CD4-positive, CD25-positive, alpha-beta regulatory T cell (primary cell): ENCODE data around the gene SHE. TPM values are rescaled to one million over a fixed set of nuclear protein-coding genes. Genes with fewer than 3 reads are reported as not detected.
A peak's percentile ranks its signal among the peaks of the same experiment; 100 is the strongest.
"Not testable (repeated sequence)": the region's sequence is repeated elsewhere in the genome, so short reads cannot be mapped to it uniquely, and the experiment has no call there.

Experiments used
- ATAC-seq, 2 donors: fragments of 150-1000 bp; cut with Tn5 transposase; one replicate each; pipeline ENCODE4 v1.10.0; 2021; ENCODE audit warnings: low read depth in 2 of 2, moderate number of reproducible peaks in 2 of 2, moderate library complexity in 1 of 2
- DNase-seq, 3 donors: peaks; one replicate each; pipeline versions ENCODE4 v3.0.0 to v3.0.0-alpha.2; 2012 to 2022; ENCODE audit warnings: mixed read lengths in 1 of 3
- H3K27ac ChIP-seq: one replicate; pipeline ENCODE4 v1.7.0; 2013; ENCODE audit warnings: mild to moderate bottlenecking, low read length; ENCODE audit not compliant: insufficient read depth, poor library complexity, severe bottlenecking
- H3K27me3 ChIP-seq: one replicate; pipeline ENCODE4 v1.7.0; 2013; ENCODE audit warnings: low read length; ENCODE audit not compliant: control insufficient read depth, insufficient read depth
- H3K36me3 ChIP-seq: one replicate; pipeline ENCODE4 v1.7.0; 2013; ENCODE audit warnings: mild to moderate bottlenecking, low read length, moderate library complexity; ENCODE audit not compliant: control insufficient read depth, insufficient read depth
- H3K4me1 ChIP-seq: 2 replicates; pipeline ENCODE4 v1.7.0; 2013; ENCODE audit warnings: mild to moderate bottlenecking, low read length; ENCODE audit not compliant: insufficient read depth, control insufficient read depth, poor library complexity, severe bottlenecking
- H3K4me3 ChIP-seq: one replicate; pipeline ENCODE4 v1.7.0; 2013; ENCODE audit warnings: low read depth, mild to moderate bottlenecking, low read length, moderate library complexity
- H3K9me3 ChIP-seq, 2 experiments: 1 replicate in 1 of 2; 2 replicates in 1 of 2; pipeline ENCODE4 v1.7.0; 2013; ENCODE audit warnings: low read length in 2 of 2, mild to moderate bottlenecking in 1 of 2, moderate library complexity in 1 of 2; ENCODE audit not compliant: control insufficient read depth in 2 of 2
- H3K27ac Mint-ChIP-seq, 3 donors: one replicate each; pipeline ENCODE4 v1.8.0; 2020 to 2022; ENCODE audit warnings: mild to moderate bottlenecking in 3 of 3, mixed read lengths in 3 of 3, moderate library complexity in 2 of 3
- H3K27me3 Mint-ChIP-seq: one replicate; pipeline ENCODE4 v1.8.0; 2022; ENCODE audit warnings: mild to moderate bottlenecking, mixed read lengths
- H3K36me3 Mint-ChIP-seq: one replicate; pipeline ENCODE4 v1.8.0; 2020; ENCODE audit warnings: mixed read lengths
- H3K4me1 Mint-ChIP-seq, 4 donors: one replicate each; pipeline ENCODE4 v1.8.0; 2020 to 2022; ENCODE audit warnings: mixed read lengths in 4 of 4, mild to moderate bottlenecking in 1 of 4
- H3K4me3 Mint-ChIP-seq, 4 donors: one replicate each; pipeline ENCODE4 v1.8.0; 2020 to 2022; ENCODE audit warnings: mild to moderate bottlenecking in 4 of 4, mixed read lengths in 4 of 4, moderate library complexity in 3 of 4
- H3K9me3 Mint-ChIP-seq, 7 donors: one replicate each; pipeline ENCODE4 v1.8.0; 2020 to 2022; ENCODE audit warnings: mixed read lengths in 7 of 7, mild to moderate bottlenecking in 3 of 7, moderate library complexity in 2 of 7
- polyA plus RNA-seq, 4 donors: library from polyadenylated mRNA; unstranded; fragments of 300-500 nt; fragmentation: Illumina TruSeq; gene quantifications; one replicate each; pipeline ENCODE4 v1.2.3, GENCODE V29; 2021
- total RNA-seq: library from RNA; stranded (reverse); gene quantifications from one replicate; pipeline ENCODE4 v1.2.3, GENCODE V29; 2022

SHE gene
- total and polyA plus RNA-seq, 5 donors from 2014 or later: not detected

DNA sequence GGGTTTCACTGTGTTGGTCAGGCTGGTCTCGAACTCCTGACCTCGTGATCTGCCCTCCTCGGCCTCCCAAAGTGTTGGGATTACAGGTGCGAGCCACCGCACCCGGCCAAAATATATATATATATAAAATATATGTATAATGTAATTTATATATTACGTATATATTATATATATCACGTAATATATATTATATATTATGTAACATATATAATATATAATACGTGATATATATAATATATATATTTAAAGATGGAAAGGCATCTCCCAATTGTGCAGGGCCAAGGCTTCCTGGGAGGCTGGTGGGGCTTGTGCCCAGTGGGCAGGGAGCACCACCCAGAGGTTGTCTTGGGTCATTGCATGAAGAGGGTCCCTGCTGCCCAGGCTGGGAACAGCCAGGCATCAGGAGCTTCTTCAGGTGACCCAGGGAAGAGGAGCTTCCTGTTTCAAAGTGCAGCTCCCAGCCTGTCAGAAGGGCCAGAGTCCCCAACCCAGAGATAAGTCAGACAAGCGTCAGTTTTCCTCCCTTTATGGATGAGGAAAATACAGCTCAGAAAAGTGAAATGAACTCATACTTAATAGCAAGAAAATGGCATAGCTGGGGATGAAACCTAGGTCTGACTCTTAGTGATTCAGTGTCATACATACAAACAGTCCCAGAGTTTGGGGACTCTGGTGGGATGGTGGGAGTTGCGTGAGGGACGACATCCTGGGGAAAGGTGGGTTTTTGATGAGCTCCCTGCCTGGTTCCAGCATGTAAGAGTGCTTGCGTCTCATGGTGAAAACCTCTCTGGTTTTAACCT is 44.3 kb upstream of the SHE start:
- Histone ChIP-seq H3K4me1 (no peaks in the 10 kb centered on the region), H3K27me3 (no peaks in the 10 kb centered on the region), H3K36me3 (peaks cover 31% of the 10 kb centered on the region), H3K27ac (no peak overlapping the region), H3K4me3 (no peak overlapping the region), H3K9me3 (no peaks in the 10 kb centered on the region)
- H3K27ac Mint-ChIP-seq: peak overlapping the region in 1 of 3 donors; percentile 65
- H3K4me1 Mint-ChIP-seq: peaks cover 5 to 30% (median 12%) of the 10 kb centered on the region in 4 donors
- peaks cover 4% of the 10 kb centered on the region for H3K27me3 Mint-ChIP-seq
- ATAC-seq: peak; percentile 62 to 69
- no peaks in the 10 kb centered on the region for H3K9me3 Mint-ChIP-seq
- peaks cover 19% of the 10 kb centered on the region for H3K36me3 Mint-ChIP-seq
- peak; percentile 16 to 62 (median 41) for DNase-seq
- no peak overlapping the region for H3K4me3 Mint-ChIP-seq

DNA sequence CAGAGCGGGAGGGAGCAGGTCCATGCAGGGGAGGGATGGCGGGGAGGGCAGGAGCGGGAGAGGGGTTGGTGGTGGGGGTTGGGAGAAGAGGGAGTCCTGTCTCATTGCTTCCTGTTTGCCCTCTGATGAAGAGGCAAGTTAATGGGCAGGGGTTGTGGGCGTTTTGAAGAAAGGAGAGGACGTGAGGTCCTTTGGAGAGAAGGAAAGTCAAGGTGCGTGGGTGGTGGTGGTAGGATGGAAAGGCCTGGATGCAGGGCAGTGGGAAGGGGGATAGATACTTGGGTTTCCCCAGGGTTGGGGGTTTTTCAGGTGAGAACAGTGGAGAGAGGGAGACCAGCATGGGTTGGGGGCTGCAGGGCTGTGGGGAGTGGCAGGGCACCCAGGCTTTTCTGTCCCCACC is 39.0 kb upstream of the SHE start:
- H3K9me3 ChIP-seq: no peaks in the 10 kb centered on the region
- H3K27me3 Mint-ChIP-seq: peaks cover 19% of the 10 kb centered on the region
- no peaks in the 10 kb centered on the region for H3K4me1 ChIP-seq
- ATAC-seq (no peak), DNase-seq (no peak)
- peaks cover 0 to 3% (median 0%) of the 10 kb centered on the region in 4 donors for H3K4me1 Mint-ChIP-seq
- H3K27ac Mint-ChIP-seq: no peak overlapping the region
- H3K4me3 Mint-ChIP-seq: no peak overlapping the region
- H3K36me3 ChIP-seq: no peaks in the 10 kb centered on the region
- H3K36me3 Mint-ChIP-seq: no peaks in the 10 kb centered on the region
- no peaks in the 10 kb centered on the region for H3K9me3 Mint-ChIP-seq
- H3K27ac ChIP-seq: no peak overlapping the region
- H3K4me3 ChIP-seq: no peak overlapping the region
- no peaks in the 10 kb centered on the region for H3K27me3 ChIP-seq

DNA sequence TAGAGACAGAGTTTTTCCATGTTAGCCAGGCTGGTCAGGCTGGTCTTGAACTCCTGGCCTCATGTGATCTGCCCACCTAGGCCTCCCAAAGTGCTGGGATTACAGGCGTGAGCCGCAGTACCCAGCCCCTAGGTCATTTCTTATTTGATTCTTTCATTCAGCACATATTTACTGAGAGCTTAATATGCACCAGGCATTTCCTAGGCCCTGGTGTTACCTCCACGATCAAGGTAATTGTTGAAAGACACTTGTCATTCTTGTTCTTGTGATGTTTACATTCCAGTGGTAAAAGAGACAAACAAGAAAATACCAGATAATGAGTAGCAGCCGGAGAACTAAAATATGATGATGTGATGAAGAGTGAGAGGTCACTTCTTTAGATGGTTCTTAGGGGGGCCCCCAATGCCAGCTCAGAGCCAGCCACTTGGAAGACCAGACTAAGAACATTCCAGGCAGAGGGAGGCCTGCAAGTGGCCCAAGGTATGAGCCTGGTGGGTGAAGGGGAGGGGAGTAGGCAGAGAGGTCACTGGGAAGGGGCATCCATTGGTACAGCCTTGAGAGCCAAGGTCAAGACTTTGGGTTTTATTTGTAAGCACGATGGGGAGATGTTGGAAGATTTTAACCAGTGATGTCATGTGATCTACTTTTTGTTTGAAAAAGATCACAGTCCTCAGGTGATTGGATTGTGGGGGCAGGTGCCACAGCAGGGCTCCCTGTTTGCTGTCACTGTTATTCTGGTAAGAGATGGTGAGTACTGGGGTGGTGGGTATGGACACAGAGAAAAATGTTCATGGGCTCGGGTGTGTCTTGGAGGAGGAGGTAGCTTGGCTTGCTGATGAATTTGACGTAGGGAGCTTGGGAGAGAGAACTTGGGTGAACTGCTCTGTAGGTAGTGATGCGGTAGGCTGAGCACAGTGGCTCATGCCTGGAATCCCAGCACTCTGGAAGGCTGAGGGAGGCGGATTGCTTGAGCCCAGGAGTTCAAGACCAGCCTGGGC is 37.6 kb upstream of the SHE start:
- peaks cover 30% of the 10 kb centered on the region for H3K27me3 Mint-ChIP-seq
- H3K4me1 ChIP-seq: no peaks in the 10 kb centered on the region
- no peaks in the 10 kb centered on the region for H3K36me3 Mint-ChIP-seq

DNA sequence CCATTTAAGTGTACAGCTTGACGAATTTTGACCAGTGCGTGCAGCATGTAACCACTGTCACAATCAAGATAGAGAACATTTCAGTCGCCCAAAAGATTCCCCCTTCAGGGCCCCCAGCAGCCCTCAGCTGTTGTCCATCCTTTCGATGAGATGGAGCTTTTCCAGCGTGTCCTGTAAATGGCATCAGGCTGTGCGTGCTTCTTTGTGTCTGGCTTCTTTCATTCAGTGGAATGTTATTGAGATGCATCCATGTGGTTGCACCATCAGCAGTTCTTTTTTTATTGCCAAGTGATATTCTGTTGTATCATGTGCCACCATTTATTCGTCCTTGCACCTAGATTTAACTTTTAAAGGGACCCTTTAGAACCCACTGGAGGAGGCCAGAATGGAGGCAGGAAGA is 34.4 kb upstream of the SHE start:
- Histone ChIP-seq H3K27ac (no peak overlapping the region), H3K36me3 (no peaks in the 10 kb centered on the region), H3K9me3 (no peaks in the 10 kb centered on the region), H3K4me1 (no peaks in the 10 kb centered on the region), H3K4me3 (no peak overlapping the region), H3K27me3 (peaks cover 2% of the 10 kb centered on the region)
- DNase-seq (no peak), ATAC-seq (no peak)
- H3K27ac Mint-ChIP-seq: no peak overlapping the region
- no peaks in the 10 kb centered on the region for H3K9me3 Mint-ChIP-seq
- no peaks in the 10 kb centered on the region for H3K36me3 Mint-ChIP-seq
- H3K4me3 Mint-ChIP-seq: no peak overlapping the region
- no peaks in the 10 kb centered on the region for H3K4me1 Mint-ChIP-seq
- peaks cover 26% of the 10 kb centered on the region for H3K27me3 Mint-ChIP-seq

More for the DNA sequence above, 37.6 kb upstream of the SHE start:
- H3K9me3 Mint-ChIP-seq: no peaks in the 10 kb centered on the region
- no peak overlapping the region for H3K4me3 Mint-ChIP-seq
- H3K9me3 ChIP-seq: no peaks in the 10 kb centered on the region
- H3K27me3 ChIP-seq: peaks cover under 1% of the 10 kb centered on the region
- H3K27ac ChIP-seq: no peak overlapping the region
- ATAC-seq (no peak), DNase-seq (no peak)
- H3K4me3 ChIP-seq: no peak overlapping the region
- H3K4me1 Mint-ChIP-seq: peaks cover 0 to 3% (median 0%) of the 10 kb centered on the region in 4 donors
- H3K27ac Mint-ChIP-seq: no peak overlapping the region
- H3K36me3 ChIP-seq: no peaks in the 10 kb centered on the region

DNA sequence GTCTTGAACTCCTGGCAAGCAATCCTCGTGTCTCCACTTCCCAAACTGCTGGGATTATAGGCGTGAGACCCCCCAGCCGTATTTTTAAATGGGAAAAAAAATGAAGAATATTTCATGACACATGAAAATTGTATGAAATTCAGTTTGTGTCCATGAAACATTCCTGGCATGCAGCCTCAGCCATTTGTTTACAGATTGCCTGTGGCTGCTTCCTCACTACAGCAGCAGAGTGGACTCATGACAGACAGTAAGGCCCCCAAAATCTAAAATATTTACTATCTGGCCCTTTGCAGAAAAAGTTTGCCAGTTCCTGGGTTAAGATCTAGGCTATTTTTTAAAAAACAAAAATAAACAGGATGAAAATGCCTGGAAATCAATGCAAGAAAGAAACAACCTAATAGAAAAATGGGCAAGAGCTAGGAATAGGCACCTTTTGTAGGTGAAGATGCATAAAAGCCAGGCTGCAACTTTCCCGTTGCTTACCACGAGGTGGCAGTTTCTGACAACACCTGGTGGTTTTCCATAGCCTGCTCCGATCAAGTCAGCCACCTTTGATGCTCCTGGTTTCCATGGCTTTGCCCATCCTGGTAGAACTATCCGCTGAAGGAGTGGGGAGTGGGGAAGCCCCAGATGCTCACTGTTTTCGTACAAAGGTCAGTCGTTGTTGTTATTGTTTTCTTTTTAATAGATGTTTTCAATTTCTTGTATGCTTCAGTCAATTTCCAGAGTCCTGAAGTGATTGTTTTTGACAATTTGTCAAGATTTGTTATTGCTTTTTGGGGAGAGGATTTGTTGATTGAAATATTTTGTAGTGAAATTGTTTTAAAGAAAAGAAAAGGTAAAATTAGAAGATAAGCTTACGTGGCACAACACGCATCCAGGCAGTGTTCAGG is 32.0 kb upstream of the SHE start:
- H3K27ac Mint-ChIP-seq: no peak overlapping the region
- ATAC-seq (no peak), DNase-seq (no peak)

DNA sequence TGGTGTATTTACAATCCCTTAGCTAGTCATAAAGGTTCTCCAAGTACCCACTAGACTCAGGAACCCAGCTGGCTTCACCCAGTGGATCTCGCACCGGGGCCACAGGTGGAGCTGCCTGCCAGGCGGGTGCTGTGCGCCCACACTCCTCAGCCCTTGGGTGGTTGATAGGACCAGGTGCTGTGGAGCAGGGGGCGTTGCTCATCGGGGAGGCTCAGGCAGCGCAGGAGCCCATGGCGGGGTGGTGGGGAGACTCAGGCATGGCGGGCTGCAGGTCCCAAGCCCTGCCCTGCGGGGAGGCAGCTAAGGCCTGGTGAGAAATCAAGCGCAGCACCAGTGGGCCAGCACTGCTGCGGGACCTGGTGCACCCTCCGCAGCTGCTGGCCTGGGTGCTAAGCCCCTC is 29.7 kb upstream of the SHE start:
- H3K27ac ChIP-seq, H3K4me3 Mint-ChIP-seq, DNase-seq, H3K4me1 Mint-ChIP-seq, H3K27ac Mint-ChIP-seq, ATAC-seq, H3K4me3 ChIP-seq, H3K36me3 Mint-ChIP-seq, H3K9me3 Mint-ChIP-seq, H3K4me1 ChIP-seq, H3K36me3 ChIP-seq, H3K27me3 ChIP-seq, H3K9me3 ChIP-seq: not testable (repeated sequence)
- peaks cover 25% of the 10 kb centered on the region for H3K27me3 Mint-ChIP-seq

More for the DNA sequence above, 32.0 kb upstream of the SHE start:
- Mint-ChIP-seq H3K4me3 (no peak overlapping the region), H3K9me3 (no peaks in the 10 kb centered on the region), H3K27me3 (peaks cover 17% of the 10 kb centered on the region), H3K36me3 (no peaks in the 10 kb centered on the region), H3K4me1 (no peaks in the 10 kb centered on the region)
- no peaks in the 10 kb centered on the region for H3K9me3 ChIP-seq
- H3K36me3 ChIP-seq: no peaks in the 10 kb centered on the region
- peaks cover 2% of the 10 kb centered on the region for H3K27me3 ChIP-seq
- H3K4me1 ChIP-seq: no peaks in the 10 kb centered on the region
- H3K4me3 ChIP-seq: no peak overlapping the region
- no peak overlapping the region for H3K27ac ChIP-seq

DNA sequence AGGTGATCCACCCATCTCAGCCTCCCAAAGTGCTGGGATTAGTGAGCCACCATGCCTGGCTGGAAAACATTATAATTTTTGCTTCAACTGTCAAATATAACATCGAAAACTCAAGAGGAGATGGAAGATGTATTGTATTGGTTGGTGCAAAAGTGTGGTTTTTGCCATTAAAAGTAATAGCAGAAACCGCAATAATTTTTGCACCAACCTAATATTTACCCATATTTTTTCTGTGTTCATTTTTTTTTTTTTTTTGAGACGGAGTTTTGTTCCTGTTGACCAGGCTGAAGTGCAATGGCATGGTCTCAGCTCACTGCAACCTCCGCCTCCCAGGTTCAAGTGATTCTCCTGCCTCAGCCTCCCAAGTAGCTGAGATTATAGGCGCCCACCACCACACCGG is 27.1 kb upstream of the SHE start:
- no peak for DNase-seq
- Mint-ChIP-seq H3K27me3 (peaks cover 20% of the 10 kb centered on the region), H3K4me1 (no peaks in the 10 kb centered on the region), H3K4me3 (no peak overlapping the region), H3K9me3 (no peaks in the 10 kb centered on the region), H3K27ac (no peak overlapping the region), H3K36me3 (no peaks in the 10 kb centered on the region)
- H3K4me3 ChIP-seq: no peak overlapping the region
- H3K27me3 ChIP-seq: no peaks in the 10 kb centered on the region
- no peaks in the 10 kb centered on the region for H3K36me3 ChIP-seq
- no peak overlapping the region for H3K27ac ChIP-seq
- H3K4me1 ChIP-seq: no peaks in the 10 kb centered on the region
- H3K9me3 ChIP-seq: no peaks in the 10 kb centered on the region
- no peak for ATAC-seq
